GM15510 (cell line): ENCODE data around the gene CDH23.

ENCODE experiments used
- POLR2A ChIP-seq: IDR thresholded peaks from 3 replicates; pipeline ENCODE4 v1.6.1; 2011; ENCODE audit warnings: borderline replicate concordance; ENCODE audit not compliant: insufficient read length; ENCODE audit errors: extremely low read depth

The CDH23 gene

DNA sequence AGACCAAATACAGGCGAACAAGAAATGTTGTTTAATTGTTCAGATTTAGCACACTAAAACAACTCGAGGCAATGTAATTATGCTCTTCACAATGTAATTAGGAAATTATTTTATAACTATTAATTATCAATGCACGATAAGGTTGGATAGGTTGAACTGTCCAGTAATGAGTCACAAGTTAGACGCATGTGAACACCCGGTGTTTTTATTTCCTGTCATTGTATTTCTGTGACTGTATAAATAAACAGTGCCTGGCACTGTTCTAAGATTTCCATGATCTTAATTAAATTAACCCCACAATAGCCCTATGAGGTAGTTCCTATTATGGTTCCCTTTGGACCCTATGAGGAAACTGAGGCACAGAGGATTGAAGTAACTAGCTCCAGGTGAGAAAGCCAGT is 296.7 kb downstream of the CDH23 start:
- TF ChIP-seq POLR2A: no peak

GRCh38 chr10:71694039-71694501 is 297.4 kb downstream of the CDH23 start:
- TF ChIP-seq POLR2A: no peak

DNA sequence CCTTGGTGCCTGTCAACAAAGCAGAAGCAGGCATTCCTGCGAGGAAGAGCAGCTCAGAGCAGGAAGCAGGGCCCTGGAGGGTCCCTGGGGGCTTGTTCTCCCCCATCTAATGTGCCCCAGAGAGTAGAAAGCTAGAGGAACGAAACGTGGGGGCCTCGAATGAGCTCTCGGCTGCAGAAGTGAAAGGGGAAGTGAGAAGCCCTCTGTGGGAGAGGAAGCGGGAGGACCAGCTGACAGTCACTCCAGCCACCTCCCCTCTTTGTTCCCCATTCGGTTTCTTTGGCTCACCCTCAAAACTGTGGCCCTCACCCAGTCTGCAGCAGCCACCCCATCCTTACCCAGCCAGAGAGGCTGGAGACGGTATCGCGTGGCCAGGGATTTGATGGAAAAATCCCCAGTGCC is 297.8 kb downstream of the CDH23 start:
- no peak for TF ChIP-seq POLR2A

GRCh38 chr10:71695502-71696476 is 299.1 kb downstream of the CDH23 start:
- no peak for TF ChIP-seq POLR2A

GRCh38 chr10:71696628-71697326 is 300.1 kb downstream of the CDH23 start:
- no peak for TF ChIP-seq POLR2A

DNA sequence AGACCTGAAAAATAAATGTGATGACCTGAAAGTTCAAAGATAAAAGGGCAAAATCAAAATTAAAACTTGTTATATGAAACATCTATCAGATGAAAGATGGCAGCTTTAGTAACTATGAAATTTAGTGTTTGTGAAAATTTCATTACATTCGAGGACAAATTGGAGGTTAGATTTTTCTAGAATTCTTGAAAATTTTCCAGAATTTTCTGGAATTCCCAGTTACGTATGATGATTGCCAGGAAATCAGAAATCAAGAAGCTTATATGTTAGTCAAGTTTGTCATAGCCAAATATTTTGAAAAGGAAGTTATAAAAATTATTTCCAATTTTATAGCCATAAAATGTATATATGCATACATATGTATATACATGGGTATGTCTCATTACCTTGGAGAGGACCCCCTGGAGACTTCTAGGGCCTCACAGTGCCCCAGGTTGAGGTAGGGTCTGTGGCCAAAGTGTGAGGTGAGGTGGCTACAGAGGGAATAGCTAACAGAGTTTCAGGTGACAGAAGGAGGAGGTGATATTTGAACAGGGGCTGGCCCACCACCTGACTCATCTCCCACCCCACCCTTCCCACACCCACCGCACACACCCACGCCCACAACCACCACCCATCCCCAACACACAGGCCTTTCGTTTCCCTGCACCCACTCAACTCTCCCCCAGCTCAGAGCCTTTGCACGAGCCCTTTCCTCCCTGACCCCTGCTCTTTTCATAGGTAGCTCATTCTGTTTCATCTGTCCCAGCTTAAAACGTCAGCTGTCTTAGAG is 301.4 kb downstream of the CDH23 start:
- TF ChIP-seq POLR2A: no peak

- no peak for TF ChIP-seq POLR2A
Measured at GRCh38 chr10:71698737-71699136, 302.0 kb downstream of the CDH23 start.

GRCh38 chr10:71700731-71701368 is 304.1 kb downstream of the CDH23 start:
- no peak for TF ChIP-seq POLR2A

GRCh38 chr10:71701496-71702132 is 304.9 kb downstream of the CDH23 start:
- no peak for TF ChIP-seq POLR2A

- no peak for TF ChIP-seq POLR2A
Measured at GRCh38 chr10:71703577-71703976, 306.9 kb downstream of the CDH23 start.

DNA sequence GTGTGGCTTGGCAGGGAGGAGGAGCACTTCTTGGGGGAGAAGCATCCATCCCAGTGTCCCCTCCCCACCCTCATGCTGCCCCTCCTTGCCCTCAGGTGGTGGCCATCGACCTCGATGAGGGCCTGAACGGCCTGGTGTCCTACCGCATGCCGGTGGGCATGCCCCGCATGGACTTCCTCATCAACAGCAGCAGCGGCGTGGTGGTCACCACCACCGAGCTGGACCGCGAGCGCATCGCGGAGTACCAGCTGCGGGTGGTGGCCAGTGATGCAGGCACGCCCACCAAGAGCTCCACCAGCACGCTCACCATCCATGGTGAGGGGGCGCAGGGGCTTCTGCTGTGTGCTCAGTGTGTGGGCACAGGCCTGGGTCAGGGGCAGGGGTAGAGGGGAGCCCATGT is 308.1 kb downstream of the CDH23 start:
- TF ChIP-seq POLR2A: no peak

DNA sequence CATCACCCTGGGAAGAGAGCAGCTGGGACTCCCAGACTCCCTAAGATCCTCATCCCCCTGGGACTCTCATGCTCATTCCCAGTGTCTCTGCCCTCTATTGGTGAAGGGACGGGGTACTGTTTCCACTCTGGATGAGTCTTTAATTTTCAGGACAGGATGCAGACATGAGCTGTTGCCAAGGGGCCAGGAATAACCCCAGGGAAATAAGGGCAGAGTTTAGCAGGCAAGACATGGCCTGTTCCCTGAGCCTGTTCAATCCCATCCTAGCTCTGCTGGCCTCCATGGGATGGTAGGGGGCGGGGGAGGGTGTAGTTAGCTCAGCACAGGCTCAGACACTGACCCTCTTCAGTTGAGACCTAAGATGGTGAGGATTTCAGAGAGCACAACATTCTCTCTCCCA is 308.9 kb downstream of the CDH23 start:
- no peak for TF ChIP-seq POLR2A

DNA sequence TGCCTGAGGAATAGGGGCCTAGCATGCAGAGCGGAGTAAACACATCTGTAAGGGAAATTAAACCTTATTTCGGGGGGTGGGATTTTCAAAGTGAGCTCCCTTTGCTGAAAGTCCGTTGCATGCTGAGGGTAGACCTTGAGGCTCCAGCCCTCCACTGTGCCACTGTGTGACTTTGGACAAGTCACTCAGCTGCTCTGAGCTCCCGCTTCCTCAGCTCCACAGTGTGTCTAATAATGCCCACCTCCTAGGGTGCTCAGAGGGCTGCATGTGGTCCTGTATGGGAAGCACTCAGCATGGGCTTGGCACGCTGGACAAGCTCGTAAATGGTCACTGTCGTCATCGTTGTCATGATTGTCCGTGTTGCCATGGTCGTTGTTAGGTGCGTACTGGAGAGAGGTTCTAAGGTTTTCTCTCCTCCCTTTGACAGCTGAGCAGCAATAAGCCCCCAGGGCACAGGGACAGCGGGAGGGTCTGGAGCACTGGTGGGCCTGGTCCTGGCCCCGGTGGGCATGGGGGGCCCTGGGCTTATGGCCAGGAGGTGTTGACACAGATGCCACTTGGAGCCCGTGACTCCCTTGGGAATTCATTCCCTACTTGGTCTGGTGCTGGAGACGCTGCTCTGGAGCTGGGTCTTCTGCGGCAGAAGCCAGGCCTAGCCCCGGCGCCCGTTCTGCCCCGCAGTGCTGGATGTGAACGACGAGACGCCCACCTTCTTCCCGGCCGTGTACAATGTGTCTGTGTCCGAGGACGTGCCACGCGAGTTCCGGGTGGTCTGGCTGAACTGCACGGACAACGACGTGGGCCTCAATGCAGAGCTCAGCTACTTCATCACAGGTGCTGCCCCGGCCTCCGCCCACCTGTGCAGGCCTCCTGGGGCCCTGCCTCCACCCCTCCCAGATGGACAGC is 309.7 kb downstream of the CDH23 start:
- no peak for TF ChIP-seq POLR2A

- TF ChIP-seq POLR2A: no peak
Measured at GRCh38 chr10:71707240-71707789, 310.6 kb downstream of the CDH23 start.

GRCh38 chr10:71708301-71708703 is 311.6 kb downstream of the CDH23 start:
- no peak for TF ChIP-seq POLR2A
